ENCODE measurements around the gene TTLL11.

The TTLL11 gene

GRCh38 chr9:121830441-121831140 lies 262.5 kb downstream of the TTLL11 start:
- DNase-seq (ENCODE audit: low spot score) = no peak

- no peak for DNase-seq (ENCODE audit: low spot score)
Measured at GRCh38 chr9:121827251-121827967, 265.7 kb downstream of the TTLL11 start.

GRCh38 chr9:121826711-121827110 lies 266.4 kb downstream of the TTLL11 start:
- DNase-seq (ENCODE audit: low spot score) = no peak

- no peak for DNase-seq (ENCODE audit: low spot score)
Measured at GRCh38 chr9:121825031-121825691, 267.9 kb downstream of the TTLL11 start.

DNA sequence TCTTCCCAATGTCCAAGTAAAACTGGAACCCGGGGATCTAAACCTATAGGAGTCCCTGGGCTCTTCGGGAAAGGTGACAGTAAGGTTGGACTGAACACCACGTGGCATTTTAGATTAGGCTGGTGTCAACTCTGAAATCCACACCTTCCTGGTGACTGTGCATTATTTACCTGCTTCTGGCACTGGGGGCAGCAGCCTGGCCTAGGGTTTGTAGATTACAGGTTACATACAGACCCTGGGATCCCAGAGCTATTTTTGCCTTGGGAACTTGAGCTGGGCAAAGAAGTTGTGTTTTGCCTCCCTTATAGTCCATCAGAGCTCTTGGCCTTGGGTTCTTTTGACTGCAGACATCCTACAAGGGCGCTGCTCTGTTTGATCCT lies 268.5 kb downstream of the TTLL11 start:
- DNase-seq (ENCODE audit: low spot score) = no peak

DNA sequence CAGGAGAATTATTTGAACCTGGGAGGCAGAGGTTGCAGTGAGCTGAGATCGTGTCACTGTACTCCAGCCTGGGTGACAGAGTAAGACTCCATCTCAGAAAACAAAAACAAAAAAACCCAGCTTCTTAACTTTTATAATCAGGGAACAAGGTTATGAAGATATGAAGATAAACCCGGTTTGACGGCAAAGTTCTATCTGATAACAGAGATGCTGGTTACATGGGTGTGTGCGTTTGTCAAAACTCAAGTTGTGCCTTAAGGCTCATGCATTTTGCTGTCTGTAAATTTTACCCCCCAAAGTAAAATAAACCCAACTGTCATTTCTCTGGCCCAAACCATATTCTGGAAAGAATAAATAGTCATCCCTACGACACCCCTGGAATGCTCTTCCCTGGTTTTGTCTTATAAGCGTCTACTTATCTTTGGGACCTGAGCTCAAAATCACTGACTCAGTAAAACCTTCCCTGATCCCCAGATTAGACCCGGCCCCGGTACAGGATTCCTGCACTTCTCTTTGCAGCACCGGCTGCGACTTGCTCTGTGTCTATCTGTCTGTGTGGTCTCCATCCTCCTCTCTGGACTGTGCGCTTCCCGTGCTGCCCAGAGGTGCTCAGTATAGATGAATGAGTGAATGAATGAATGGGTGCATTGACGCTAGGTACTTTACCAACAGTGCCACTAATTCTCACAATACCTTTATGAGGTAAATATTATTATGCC lies 269.5 kb downstream of the TTLL11 start:
- no peak for DNase-seq (ENCODE audit: low spot score)

- DNase-seq (ENCODE audit: low spot score) = no peak
Measured at GRCh38 chr9:121822093-121823085, 270.7 kb downstream of the TTLL11 start.

DNA sequence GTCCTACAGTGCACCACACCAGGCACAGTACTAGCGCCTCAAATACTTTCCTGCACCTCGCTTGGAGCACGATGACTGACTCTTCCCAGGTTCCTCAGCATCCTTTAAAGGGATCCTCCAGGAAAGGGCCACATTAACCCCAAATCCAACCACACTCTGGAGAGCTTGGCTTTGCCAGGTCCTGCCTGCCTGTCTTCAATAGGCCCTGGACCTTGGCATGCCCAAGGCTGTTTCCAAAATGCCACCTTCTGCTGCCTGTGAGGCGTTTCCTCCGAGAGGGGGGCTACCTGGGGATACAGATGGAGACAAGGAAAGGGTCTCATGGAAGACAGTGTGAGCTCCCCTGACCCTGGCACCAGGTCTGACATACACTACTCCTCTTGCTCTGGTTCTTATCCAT lies 271.8 kb downstream of the TTLL11 start:
- DNase-seq (ENCODE audit: low spot score) = no peak

- no peak for DNase-seq (ENCODE audit: low spot score)
Measured at GRCh38 chr9:121820286-121821005, 272.7 kb downstream of the TTLL11 start.

GRCh38 chr9:121819428-121820231 lies 273.5 kb downstream of the TTLL11 start:
- DNase-seq (ENCODE audit: low spot score) = no peak

DNA sequence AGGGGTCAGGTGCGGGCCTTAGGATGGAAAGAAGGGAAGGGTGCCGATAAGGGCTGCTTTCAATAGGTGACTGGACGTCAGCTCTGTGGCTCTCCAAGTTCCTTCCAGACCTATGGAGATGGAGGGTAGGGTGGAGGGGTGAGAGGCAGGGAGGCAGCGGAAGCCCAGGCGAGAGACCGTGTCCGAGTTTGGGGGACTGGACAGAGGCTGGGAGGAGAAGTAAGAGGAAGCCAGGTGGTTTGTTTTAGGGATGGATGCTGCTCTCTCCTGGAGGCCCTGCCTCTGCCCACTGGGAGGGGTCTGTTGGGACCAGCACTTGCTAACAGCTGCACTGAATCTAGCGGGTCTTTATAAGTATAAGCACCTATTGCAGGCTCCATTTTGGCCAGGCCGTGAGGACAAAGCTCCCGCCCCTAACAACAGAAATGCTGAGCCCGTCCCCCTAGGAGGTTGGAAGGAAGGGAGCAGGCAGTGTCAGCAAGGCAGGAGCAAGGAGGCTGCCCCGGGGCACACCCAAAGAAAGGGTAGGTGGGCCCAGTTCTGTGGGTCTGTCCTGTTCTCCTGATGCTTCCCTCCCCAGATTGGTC lies 274.2 kb downstream of the TTLL11 start:
- no peak for DNase-seq (ENCODE audit: low spot score)

- DNase-seq (ENCODE audit: low spot score) = no peak
Measured at GRCh38 chr9:121818016-121818661, 275.0 kb downstream of the TTLL11 start.

DNA sequence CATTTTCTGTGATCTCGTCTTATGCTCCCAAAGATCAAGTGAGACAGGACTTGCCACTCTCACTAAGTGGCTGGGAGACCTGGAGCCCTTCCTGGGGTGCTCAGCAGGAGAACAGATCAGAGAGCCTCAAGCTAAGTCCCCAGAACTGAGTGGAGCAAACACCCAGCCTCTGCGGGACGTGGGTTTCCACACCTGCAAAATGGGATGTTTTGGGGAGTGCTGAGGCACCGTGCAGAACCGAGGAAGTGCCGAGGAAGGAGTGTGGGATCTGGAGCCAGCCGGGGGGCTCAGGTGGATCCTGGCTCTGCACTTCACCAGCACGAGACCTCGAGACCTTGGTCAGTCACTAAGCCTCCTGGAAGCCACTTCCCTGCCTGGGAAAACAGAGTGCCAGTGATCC lies 275.6 kb downstream of the TTLL11 start:
- DNase-seq (ENCODE audit: low spot score) = no peak

DNA sequence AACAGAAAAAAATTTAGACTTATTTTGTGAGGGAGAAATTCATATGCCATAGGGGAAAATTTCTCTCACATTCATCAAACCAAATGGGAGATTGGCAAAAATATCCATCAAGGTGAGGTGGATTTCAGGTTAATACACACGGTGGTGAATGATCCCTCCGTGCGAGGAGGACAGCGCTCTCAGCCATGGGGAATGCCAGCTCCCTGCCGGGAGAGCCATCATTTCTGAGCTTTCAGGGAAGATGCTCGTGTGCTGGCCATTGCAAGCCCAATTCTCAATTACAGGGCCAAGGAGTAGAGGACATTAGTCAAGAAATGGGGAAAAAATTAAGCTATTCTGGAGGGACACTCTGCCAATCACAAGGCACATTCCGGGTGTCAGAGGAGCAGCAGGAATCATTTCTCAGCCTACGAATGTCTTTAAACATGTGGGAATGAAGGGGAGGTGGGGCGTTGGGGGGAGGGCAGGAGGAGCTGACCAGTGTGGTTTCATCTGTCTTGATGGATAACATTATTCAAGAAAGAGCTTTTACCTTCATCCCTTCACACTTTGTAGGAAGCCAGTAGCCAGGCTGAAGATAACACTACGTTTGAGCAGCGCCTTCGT lies 276.2 kb downstream of the TTLL11 start:
- no peak for DNase-seq (ENCODE audit: low spot score)

DNA sequence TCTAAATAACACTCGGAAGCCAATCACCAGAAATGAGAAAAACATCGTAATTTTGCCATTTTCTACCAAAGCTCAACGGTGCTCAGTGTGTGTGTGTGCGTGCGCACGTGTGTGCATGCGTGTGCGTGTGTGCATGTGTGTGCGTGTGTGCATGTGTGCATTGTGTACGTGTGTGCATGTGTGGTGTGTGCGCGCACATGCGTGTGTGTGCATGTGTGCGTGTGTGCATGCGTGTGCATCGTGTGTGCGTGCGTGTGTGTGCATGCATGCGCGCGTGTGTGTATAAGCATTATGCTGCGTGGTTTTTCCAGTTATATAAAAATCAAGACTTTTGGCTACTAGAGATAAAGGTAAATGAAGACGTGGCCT lies 276.7 kb downstream of the TTLL11 start:
- DNase-seq (ENCODE audit: low spot score) = no peak

DNA sequence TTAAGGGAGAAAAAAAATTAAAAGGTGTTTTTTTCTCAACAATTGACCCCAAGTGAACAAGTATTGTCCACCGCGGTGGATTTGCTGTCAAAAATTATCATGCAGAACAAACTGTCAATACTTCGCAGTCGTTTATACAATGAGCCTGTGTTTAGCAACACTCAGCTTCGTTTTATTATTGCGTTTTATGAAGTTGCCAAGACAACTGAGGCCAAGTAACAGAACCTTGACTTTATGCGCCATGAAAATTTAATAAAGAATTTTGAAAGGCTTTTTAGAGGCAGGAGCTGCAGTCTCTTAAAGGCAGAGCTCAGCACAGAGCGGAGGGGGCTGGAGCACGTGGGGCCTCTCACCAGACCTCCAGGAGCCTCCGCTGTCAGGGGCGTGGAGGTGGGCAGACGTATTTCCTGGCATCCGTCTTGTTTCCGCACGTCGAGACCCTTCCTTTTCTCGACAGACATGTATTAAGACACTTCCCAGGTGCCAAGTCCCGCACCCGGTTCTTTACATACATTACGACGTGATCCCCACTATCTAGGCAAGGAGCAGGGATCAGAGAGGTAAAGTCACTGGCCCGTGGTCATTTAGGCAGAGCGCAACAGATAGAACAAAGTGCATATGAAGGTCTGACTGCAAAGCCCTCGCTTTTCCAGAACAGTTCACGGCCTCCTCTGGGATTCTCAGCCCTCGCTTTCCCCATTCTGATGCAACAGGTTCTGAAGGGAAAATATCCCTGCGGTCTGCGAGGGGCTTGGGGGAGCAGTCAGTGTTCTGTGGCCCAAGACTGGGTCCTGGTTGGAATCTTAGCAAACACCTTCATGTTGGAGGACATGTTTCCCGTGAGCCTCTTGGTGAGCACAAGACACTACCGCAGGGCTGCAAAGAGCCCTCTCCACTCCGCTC lies 277.3 kb downstream of the TTLL11 start:
- no peak for DNase-seq (ENCODE audit: low spot score)

GRCh38 chr9:121815084-121815483 lies 278.0 kb downstream of the TTLL11 start:
- DNase-seq (ENCODE audit: low spot score) = no peak

Data from HuH-7.5 (cell line).